Brain microvascular endothelial cell (primary cell): ENCODE measurements around the gene TMEM208.

ENCODE experiments used
- DNase-seq: peaks from one replicate; pipeline ENCODE4 v3.0.0-alpha.2; 2020
- H3K27ac ChIP-seq: fragments of 250-450 bp; sonication (Bioruptor Pico); 2 replicates; pipeline ENCODE4 v1.5.1; 2020; ENCODE audit warnings: mild to moderate bottlenecking, moderate library complexity
- H3K27me3 ChIP-seq: fragments of 250-450 bp; sonication (Bioruptor Pico); replicated peaks from 2 replicates; pipeline ENCODE4 v1.5.1; 2020; ENCODE audit warnings: mild to moderate bottlenecking
- H3K36me3 ChIP-seq: fragments of 250-450 bp; sonication (Bioruptor Pico); replicated peaks from 2 replicates; pipeline ENCODE4 v1.5.1; 2020; ENCODE audit warnings: mild to moderate bottlenecking
- H3K4me3 ChIP-seq: 2 replicates; pipeline ENCODE4 v1.5.1; 2011; ENCODE audit warnings: low read depth, mild to moderate bottlenecking, control low read depth, low read length, moderate library complexity
- CTCF ChIP-seq: IDR thresholded peaks from 2 replicates; pipeline ENCODE4 v1.5.1; 2011; ENCODE audit warnings: low read depth, mild to moderate bottlenecking, moderate library complexity, low read length, control low read depth, inconsistent platforms; ENCODE audit errors: missing control alignments
- in situ Hi-C: cut with HindIII; loops from 2 replicates; pipeline ENCODE4 v1.10.0; 2017; ENCODE audit warnings: low sequenced_read_pairs, low pct_ligation_motif_present

The TMEM208 gene

GRCh38 chr16:67182288-67182687, 44.6 kb upstream of the TMEM208 start:
- Histone ChIP-seq H3K27me3 (no peaks in the 10 kb centered on the region), H3K4me3 (no peak overlapping the region), H3K27ac (no peak overlapping the region), H3K36me3 (no peaks in the 10 kb centered on the region)
- no peak for DNase-seq
- in situ Hi-C loops, result no loop called here
- no peak for TF ChIP-seq CTCF

DNA sequence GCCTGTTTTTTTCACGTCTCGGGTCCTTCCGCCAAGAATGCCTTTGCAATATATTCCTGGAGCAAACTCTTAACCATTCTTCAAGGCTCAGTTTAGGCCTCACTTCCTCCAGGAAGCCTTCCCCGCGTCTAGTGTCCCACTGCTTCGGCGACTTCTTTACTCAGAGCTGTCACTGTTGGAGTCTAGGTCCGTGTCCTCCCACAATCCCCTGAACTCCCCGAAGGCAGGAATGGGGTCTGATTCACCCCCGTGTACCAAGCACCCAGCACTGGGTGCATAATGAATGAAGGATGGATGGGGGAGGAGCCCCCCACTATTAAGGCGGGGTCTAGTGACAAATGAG, 43.7 kb upstream of the TMEM208 start:
- in situ Hi-C loops, result no loop called here
- TF ChIP-seq CTCF, result no peak
- H3K27ac ChIP-seq, result peak overlapping the region; percentile 97
- no peaks in the 10 kb centered on the region for H3K36me3 ChIP-seq
- H3K27me3 ChIP-seq, result no peaks in the 10 kb centered on the region
- H3K4me3 ChIP-seq, result peak overlapping the region; percentile 73
- DNase-seq, result no peak

GRCh38 chr16:67183627-67184452, 43.1 kb upstream of the TMEM208 start, which contains the start of gene MATCAP1:
Gene MATCAP1 (minus strand): TSS chr16:67183963. CDS start chr16:67180610, 3,353 bp downstream.
- Histone ChIP-seq H3K27ac (peak within 1 kb of the TSS; percentile 97), H3K36me3 (no peaks in the 10 kb centered on the region), H3K27me3 (no peaks in the 10 kb centered on the region), H3K4me3 (peak within 1 kb of the TSS; percentile 73)
- no peak for TF ChIP-seq CTCF
- in situ Hi-C loops, result no loop called here
- DNase-seq, result peak; percentile 97

DNA sequence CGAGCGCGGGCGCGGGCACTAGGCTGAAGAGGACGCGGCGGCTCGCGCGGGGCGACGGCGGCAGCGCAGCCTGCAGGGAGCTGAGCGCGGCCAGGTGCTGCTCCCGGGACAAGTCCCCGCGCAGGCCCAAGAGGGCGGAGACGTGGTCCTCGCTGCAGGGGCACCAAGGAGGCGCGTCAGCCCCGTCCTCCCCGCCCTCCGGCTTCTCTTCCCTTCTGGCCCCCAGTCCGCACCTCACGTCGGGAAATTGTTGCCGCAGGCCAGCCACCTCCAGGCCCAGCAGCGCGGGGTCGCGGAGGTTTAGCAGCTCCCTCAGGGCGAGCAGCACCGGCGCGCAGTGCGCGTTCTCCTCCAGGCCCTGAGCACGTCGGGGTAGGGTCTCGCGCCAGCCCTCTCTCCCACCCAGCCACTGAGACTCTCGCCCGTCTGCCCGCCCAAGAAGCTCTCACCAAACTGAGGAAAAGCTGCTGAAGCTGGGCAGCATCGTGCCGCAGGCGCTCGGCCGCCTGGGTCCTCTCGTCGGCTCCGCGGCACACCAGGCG, 42.4 kb upstream of the TMEM208 start:
- H3K27me3 ChIP-seq, result no peaks in the 10 kb centered on the region
- in situ Hi-C loops, result no loop called here
- TF ChIP-seq CTCF, result no peak
- H3K36me3 ChIP-seq, result no peaks in the 10 kb centered on the region
- no peak for DNase-seq
- no peak overlapping the region for H3K27ac ChIP-seq
- H3K4me3 ChIP-seq, result peak overlapping the region; percentile 73

GRCh38 chr16:67184995-67185650, 41.8 kb upstream of the TMEM208 start:
- H3K27me3 ChIP-seq, result no peaks in the 10 kb centered on the region
- no peaks in the 10 kb centered on the region for H3K36me3 ChIP-seq
- no peak overlapping the region for H3K27ac ChIP-seq
- in situ Hi-C loops, result no loop called here
- H3K4me3 ChIP-seq, result no peak overlapping the region
- peak; percentile 89 for DNase-seq
- peak; percentile 95 for TF ChIP-seq CTCF
